ENCODE results near the gene LTBP2.
A peak's percentile ranks its signal among the peaks of the same experiment; 100 is the strongest.

The LTBP2 gene

GRCh38 chr14:74614508-74615495 is 2.8 kb upstream of the LTBP2 start:
- intact Hi-C loops (cut with micrococcal nuclease), result loop anchor here (5.0 kb wide), 1 partner anchor 123 kb away; the partner anchor contains the start of genes ISCA2 and NPC2
- Mint-ChIP-seq H3K4me3 (no peak overlapping the region), H3K27ac (peak overlapping the region; percentile 67)

GRCh38 chr14:74613211-74613914 is 1.3 kb upstream of the LTBP2 start:
- intact Hi-C loops (cut with micrococcal nuclease), result loop anchor here (5.0 kb wide), 1 partner anchor 121 kb away; the partner anchor contains the start of genes ISCA2 and NPC2
- H3K27ac Mint-ChIP-seq, result peak overlapping the region; percentile 43
- H3K27me3 Mint-ChIP-seq, result peaks cover 46% of the 10 kb centered on the region
- no peak overlapping the region for H3K4me3 Mint-ChIP-seq
- no peaks in the 10 kb centered on the region for H3K9me3 Mint-ChIP-seq
- H3K4me1 Mint-ChIP-seq (ENCODE audit: low read depth), result peaks cover 74% of the 10 kb centered on the region
- no peaks in the 10 kb centered on the region for H3K36me3 Mint-ChIP-seq (ENCODE audit: low read depth)

More at GRCh38 chr14:74614508-74615495, 2.8 kb upstream of the LTBP2 start:
- Mint-ChIP-seq H3K36me3 (ENCODE audit: low read depth) (no peaks in the 10 kb centered on the region), H3K4me1 (ENCODE audit: low read depth) (peaks cover 79% of the 10 kb centered on the region), H3K9me3 (no peaks in the 10 kb centered on the region), H3K27me3 (peaks cover 42% of the 10 kb centered on the region)

GRCh38 chr14:74612350-74613021 is 449 bp upstream of the LTBP2 start:
- Mint-ChIP-seq H3K9me3 (no peaks in the 10 kb centered on the region), H3K27ac (peak overlapping the region; percentile 76), H3K27me3 (peaks cover 46% of the 10 kb centered on the region), H3K4me3 (peak overlapping the region; percentile 78), H3K4me1 (ENCODE audit: low read depth) (peaks cover 66% of the 10 kb centered on the region), H3K36me3 (ENCODE audit: low read depth) (no peaks in the 10 kb centered on the region)
- intact Hi-C loops (cut with micrococcal nuclease), result loop anchor here (5.0 kb wide), 1 partner anchor 120 kb away; the partner anchor contains the start of genes ISCA2 and NPC2

- intact Hi-C loops (cut with micrococcal nuclease), result loop anchor here (5.0 kb wide), 1 partner anchor 119 kb away; the partner anchor contains the start of genes ISCA2 and NPC2
- H3K4me3 Mint-ChIP-seq, result peak overlapping the region; percentile 78
Observed at GRCh38 chr14:74610866-74611649, 979 bp downstream of the LTBP2 start.

GRCh38 chr14:74610199-74610865 is 1.7 kb downstream of the LTBP2 start:
- H3K27ac Mint-ChIP-seq, result no peak overlapping the region
- H3K27me3 Mint-ChIP-seq, result peaks cover 46% of the 10 kb centered on the region
- intact Hi-C loops (cut with micrococcal nuclease), result loop anchor here (5.0 kb wide), 1 partner anchor 118 kb away; the partner anchor contains the start of genes ISCA2 and NPC2
- peaks cover 44% of the 10 kb centered on the region for H3K4me1 Mint-ChIP-seq (ENCODE audit: low read depth)
- no peaks in the 10 kb centered on the region for H3K36me3 Mint-ChIP-seq (ENCODE audit: low read depth)
- H3K9me3 Mint-ChIP-seq, result no peaks in the 10 kb centered on the region
- no peak overlapping the region for H3K4me3 Mint-ChIP-seq

More at GRCh38 chr14:74610866-74611649, 979 bp downstream of the LTBP2 start:
- H3K27ac Mint-ChIP-seq, result no peak overlapping the region
- peaks cover 51% of the 10 kb centered on the region for H3K4me1 Mint-ChIP-seq (ENCODE audit: low read depth)
- H3K27me3 Mint-ChIP-seq, result peaks cover 49% of the 10 kb centered on the region
- no peaks in the 10 kb centered on the region for H3K36me3 Mint-ChIP-seq (ENCODE audit: low read depth)
- H3K9me3 Mint-ChIP-seq, result no peaks in the 10 kb centered on the region

GRCh38 chr14:74609721-74610120 is 2.3 kb downstream of the LTBP2 start:
- Mint-ChIP-seq H3K4me3 (no peak overlapping the region), H3K4me1 (ENCODE audit: low read depth) (peaks cover 38% of the 10 kb centered on the region), H3K27me3 (peaks cover 46% of the 10 kb centered on the region), H3K36me3 (ENCODE audit: low read depth) (no peaks in the 10 kb centered on the region), H3K27ac (no peak overlapping the region), H3K9me3 (no peaks in the 10 kb centered on the region)
- intact Hi-C loops (cut with micrococcal nuclease), result loop anchor here (5.0 kb wide), 2 partner anchors 103 to 117 kb away; partner anchors contain the start of genes AREL1, FCF1, ISCA2 and NPC2

- intact Hi-C loops (cut with micrococcal nuclease), result loop anchor here (5.0 kb wide), 1 partner anchor 103 kb away; the partner anchor contains the start of genes AREL1 and FCF1
Observed at GRCh38 chr14:74608959-74609611, 3.0 kb downstream of the LTBP2 start.

GRCh38 chr14:74606727-74607126 is 5.3 kb downstream of the LTBP2 start:
- H3K4me1 Mint-ChIP-seq (ENCODE audit: low read depth), result peaks cover 23% of the 10 kb centered on the region
- H3K9me3 Mint-ChIP-seq, result no peaks in the 10 kb centered on the region
- peaks cover 39% of the 10 kb centered on the region for H3K27me3 Mint-ChIP-seq
- no peak overlapping the region for H3K4me3 Mint-ChIP-seq
- intact Hi-C loops (cut with micrococcal nuclease), result loop anchor here (5.0 kb wide), 1 partner anchor 106 kb away; the partner anchor contains the start of genes AREL1 and FCF1
- peak overlapping the region; percentile 33 for H3K27ac Mint-ChIP-seq
- H3K36me3 Mint-ChIP-seq (ENCODE audit: low read depth), result no peaks in the 10 kb centered on the region

More at GRCh38 chr14:74608959-74609611, 3.0 kb downstream of the LTBP2 start:
- Mint-ChIP-seq H3K36me3 (ENCODE audit: low read depth) (no peaks in the 10 kb centered on the region), H3K27me3 (peaks cover 46% of the 10 kb centered on the region), H3K4me3 (no peak overlapping the region), H3K27ac (no peak overlapping the region), H3K4me1 (ENCODE audit: low read depth) (peaks cover 32% of the 10 kb centered on the region), H3K9me3 (no peaks in the 10 kb centered on the region)

- Mint-ChIP-seq H3K27ac (peak overlapping the region; percentile 33), H3K4me1 (ENCODE audit: low read depth) (peaks cover 18% of the 10 kb centered on the region)
- intact Hi-C loops (cut with micrococcal nuclease), result loop anchor here (5.0 kb wide), 1 partner anchor 107 kb away; the partner anchor contains the start of genes AREL1 and FCF1
Observed at GRCh38 chr14:74605531-74606223, 6.4 kb downstream of the LTBP2 start.

GRCh38 chr14:74604911-74605310 is 7.1 kb downstream of the LTBP2 start:
- Mint-ChIP-seq H3K27me3 (peaks cover 25% of the 10 kb centered on the region), H3K27ac (peak overlapping the region; percentile 33), H3K4me3 (no peak overlapping the region), H3K36me3 (ENCODE audit: low read depth) (no peaks in the 10 kb centered on the region), H3K9me3 (no peaks in the 10 kb centered on the region), H3K4me1 (ENCODE audit: low read depth) (peaks cover 10% of the 10 kb centered on the region)
- intact Hi-C loops (cut with micrococcal nuclease), result loop anchor here (5.0 kb wide), 1 partner anchor 107 kb away; the partner anchor contains the start of genes AREL1 and FCF1

More at GRCh38 chr14:74605531-74606223, 6.4 kb downstream of the LTBP2 start:
- Mint-ChIP-seq H3K27me3 (peaks cover 30% of the 10 kb centered on the region), H3K4me3 (no peak overlapping the region), H3K9me3 (no peaks in the 10 kb centered on the region), H3K36me3 (ENCODE audit: low read depth) (no peaks in the 10 kb centered on the region)

- intact Hi-C loops (cut with micrococcal nuclease), result no loop called here
- peaks cover 17% of the 10 kb centered on the region for H3K27me3 Mint-ChIP-seq
- no peak overlapping the region for H3K27ac Mint-ChIP-seq
- H3K36me3 Mint-ChIP-seq (ENCODE audit: low read depth), result no peaks in the 10 kb centered on the region
- no peaks in the 10 kb centered on the region for H3K9me3 Mint-ChIP-seq
- H3K4me1 Mint-ChIP-seq (ENCODE audit: low read depth), result peaks cover 8% of the 10 kb centered on the region
- no peak overlapping the region for H3K4me3 Mint-ChIP-seq
Observed at GRCh38 chr14:74604157-74604556, 7.9 kb downstream of the LTBP2 start.
